DMS79 (cell line): ENCODE data around the gene RAD51B.
A peak's percentile ranks its signal among the peaks of the same experiment; 100 is the strongest.

Experiments used
- DNase-seq: peaks from one replicate; lab custom pipeline; 2025; lab: John Stamatoyannopoulos, UW

RAD51B gene

DNA sequence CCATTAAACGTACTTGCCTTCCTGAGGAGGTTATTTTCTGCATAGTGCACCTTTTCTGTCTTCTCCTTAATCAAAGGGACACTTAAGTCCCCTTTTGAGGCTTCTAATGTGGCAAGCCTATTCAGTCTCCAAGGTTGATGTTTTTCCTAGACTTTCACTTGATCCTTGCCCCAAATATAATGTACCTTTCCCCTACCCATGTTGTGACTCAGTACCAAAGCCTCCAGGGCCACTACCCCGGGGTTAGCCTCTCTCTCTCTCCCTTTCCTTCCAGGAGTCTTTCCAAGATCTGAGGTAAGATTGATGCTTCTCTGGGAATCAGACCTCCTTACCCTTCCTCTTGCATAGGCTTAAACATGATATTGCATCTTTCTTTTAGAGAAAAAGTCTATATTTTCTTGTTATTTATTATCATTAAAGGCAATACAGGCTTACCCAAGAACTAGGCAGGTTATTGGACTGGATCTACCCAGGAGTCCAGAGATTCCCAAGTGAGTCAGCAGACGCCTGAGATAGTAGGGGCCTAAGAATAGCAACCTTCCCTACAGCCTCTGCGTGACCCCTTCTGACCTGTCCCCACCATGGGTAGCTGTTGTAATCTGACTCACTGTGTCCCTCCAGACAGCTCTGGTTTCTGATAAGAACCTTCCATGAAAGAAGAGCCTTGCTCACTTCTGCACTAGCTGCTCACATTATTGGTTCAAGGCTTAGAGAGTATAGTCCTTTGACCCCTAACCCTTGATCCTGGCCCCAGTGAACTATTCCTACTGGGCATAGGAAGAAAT, 800.4 kb downstream of the RAD51B start:
- no peak for DNase-seq

DNA sequence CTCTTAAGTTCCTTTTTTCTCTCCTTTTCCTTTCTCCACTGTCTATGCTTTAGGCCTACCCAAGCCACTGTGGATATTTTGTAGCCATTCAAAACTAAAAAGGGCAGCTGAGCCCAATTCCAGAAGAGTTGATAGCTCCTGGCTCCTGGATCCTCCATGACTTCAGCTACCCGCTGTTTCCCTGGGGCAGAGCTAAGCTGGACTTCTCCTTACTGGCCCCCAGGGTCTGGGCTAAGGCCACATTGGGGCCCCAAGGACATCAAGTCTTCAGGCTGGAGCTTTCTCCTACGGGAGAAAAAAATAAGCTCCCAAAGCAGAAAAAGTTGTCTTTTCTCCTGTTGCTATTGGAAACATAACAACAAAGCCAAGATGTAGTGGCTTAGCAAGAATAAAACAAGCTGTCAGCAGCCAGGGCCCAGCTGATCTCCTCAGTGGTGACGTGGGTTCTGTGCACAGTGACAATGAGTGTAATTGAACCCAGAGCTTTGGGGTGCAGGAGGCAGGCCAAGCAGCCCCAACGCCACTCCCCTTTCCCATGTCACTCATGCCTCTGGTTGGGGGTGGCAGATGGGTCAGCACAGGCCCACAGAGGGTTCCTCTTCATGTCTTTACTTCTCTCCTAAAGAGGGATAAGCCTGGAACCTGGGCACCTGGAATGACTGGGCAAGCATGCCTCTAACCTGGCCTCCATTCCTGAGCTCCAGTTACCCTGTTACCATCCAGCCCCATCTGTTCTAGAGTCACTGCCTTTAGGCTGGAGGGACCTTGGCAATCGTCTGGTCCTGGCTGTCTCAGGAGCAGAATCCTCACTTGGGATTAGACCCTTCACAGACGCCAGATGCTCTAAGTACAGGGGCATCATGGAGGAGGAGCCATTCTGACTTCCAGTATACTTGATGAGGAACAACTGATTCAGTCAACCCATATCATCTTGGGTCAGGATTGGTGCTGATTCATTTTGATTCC, 802.1 kb downstream of the RAD51B start:
- DNase-seq = no peak

- no peak for DNase-seq
Observed at GRCh38 chr14:68622856-68623255, 803.3 kb downstream of the RAD51B start.

- DNase-seq = no peak
Observed at GRCh38 chr14:68623307-68623706, 803.7 kb downstream of the RAD51B start.

DNA sequence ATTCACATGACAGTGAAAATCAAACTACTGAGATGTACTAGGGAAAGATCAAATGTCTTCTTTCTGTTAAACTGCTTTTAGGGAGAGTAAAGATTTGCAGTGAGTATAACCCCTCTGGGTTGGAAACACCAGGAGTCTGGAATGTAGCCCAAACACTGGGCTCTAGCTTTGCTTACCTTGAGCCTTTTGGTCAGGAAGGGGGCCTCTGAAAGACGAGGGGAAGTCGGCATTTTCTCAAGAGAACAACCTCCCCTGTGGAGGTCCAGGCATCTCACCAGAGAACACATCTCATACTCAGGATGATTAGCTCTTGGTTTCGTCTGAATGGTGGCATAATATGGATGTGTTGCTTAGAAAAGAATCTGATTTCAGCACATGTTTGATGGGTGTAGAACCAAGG, 804.2 kb downstream of the RAD51B start:
- DNase-seq = no peak

- DNase-seq = no peak
Observed at GRCh38 chr14:68624541-68625220, 805.1 kb downstream of the RAD51B start.

DNA sequence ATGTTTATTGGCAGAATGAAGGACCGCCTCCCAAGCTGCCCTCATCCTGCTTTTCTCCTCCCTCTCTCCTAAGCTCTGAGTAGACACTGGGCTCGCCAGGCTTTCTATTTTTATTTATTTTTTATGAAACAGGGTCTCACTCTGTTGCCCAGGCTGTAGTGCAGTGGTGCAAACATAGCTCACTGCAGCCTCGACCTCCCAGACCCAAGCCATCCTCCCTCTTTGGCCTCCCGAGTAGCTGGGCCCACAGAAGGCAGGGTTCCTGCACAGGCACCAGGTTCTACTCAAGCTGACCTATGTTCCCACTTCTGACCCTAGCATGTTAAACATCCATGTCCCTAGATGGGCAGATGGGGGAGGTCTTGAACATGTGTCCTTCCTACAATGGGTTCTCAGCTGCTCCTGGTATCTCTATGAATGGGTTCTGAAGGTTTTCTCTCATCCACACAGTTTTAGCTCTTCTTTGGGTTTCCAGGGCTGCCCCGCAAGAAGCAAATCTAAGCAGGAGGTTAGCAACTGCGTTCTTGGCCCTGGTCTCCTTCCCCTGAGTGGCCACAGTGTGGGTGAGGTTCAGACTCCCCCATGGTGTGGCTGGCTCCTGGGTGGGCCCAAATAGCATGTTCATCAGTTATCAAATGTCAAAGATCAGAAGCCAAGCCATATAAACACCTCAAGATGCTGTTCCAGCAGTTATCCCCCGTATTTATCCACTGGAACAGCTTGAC, 805.9 kb downstream of the RAD51B start:
- DNase-seq = no peak

- no peak for DNase-seq
Observed at GRCh38 chr14:68626386-68626785, 806.8 kb downstream of the RAD51B start.

- DNase-seq = no peak
Observed at GRCh38 chr14:68627050-68627867, 807.7 kb downstream of the RAD51B start.

- no peak for DNase-seq
Observed at GRCh38 chr14:68627868-68628604, 808.5 kb downstream of the RAD51B start.

- DNase-seq = no peak
Observed at GRCh38 chr14:68628605-68629310, 809.2 kb downstream of the RAD51B start.

GRCh38 chr14:68630081-68630571, 810.5 kb downstream of the RAD51B start:
- no peak for DNase-seq

DNA sequence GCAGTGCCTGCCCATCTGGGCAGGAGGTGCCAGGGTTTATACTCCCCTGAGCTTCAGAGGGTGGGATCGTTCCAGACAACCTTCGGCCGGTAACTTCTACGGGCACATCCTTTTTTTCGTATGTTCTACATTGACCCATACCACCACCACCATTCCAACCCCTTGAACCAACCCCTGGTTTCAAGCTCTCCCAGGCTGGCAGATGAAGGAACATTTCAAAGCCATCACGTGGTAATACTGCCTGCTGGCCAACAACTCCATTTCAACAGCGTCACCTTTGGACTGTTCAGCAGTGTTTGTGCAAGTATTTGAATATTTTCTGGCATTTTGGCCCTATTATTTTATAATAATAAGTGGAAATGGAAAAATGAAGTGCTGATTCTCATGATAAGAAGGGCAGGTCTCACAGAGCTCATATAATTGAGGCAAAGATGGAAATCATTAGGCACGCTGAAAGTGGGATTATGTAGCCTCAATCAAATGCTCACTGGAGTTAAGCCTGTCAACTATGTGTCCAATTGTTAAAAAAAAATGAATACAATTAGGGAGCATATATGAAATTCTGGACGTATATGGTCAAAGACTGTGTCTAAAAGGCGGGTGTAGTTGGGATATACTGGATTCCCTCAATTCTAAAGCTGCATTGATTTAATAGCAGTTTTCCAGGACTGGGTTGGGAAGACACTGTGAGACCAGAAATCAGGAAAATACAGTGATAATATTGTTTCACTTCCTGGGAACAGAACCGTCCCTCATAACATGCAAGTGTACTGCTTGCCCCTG, 811.2 kb downstream of the RAD51B start:
- DNase-seq = no peak

GRCh38 chr14:68631394-68632053, 811.9 kb downstream of the RAD51B start:
- no peak for DNase-seq

GRCh38 chr14:68632054-68632895, 812.7 kb downstream of the RAD51B start:
- DNase-seq = no peak

- peak; percentile 75 for DNase-seq
Observed at GRCh38 chr14:68633131-68633991, 813.8 kb downstream of the RAD51B start.
